A549 (cell line): ENCODE measurements around the gene RIF1. TPM values are rescaled to one million over a fixed set of nuclear protein-coding genes. Genes with fewer than 3 reads are reported as not detected.

Experiments
- ATAC-seq, 2 experiments: fragments of 200-7000 bp in 1 of 2; fragments of >200 bp in 1 of 2; cut with Nextera tagmentation in 1 of 2; cut with Tn5 transposase in 1 of 2; 3 replicates each; pipeline versions ENCODE4 v1.8.0 to v1.9.1; 2018 to 2020; ENCODE audit warnings: mild to moderate bottlenecking in 1 of 2, moderate library complexity in 1 of 2
- CTCF ChIA-PET: fragments of 300-600 bp; sonication (Branson Sonifier 250); formaldehyde crosslinking; extraction: SDS; loops from one replicate; lab custom pipeline; 2021; ENCODE audit warnings: antibody characterized with exemption, inconsistent platforms; lab: Yijun Ruan, JAX
- POLR2A ChIA-PET: fragments of 350-600 bp; formaldehyde crosslinking; extraction: SDS; loops from one replicate; lab custom pipeline; 2021; ENCODE audit warnings: antibody characterized with exemption, inconsistent platforms; lab: Yijun Ruan, JAX
- DNase-seq, 2 experiments: peaks; one replicate each; pipeline versions ENCODE4 v3.0.0 to v3.0.0-alpha.2; 2011 to 2016; ENCODE audit warnings: low read depth in 1 of 2, low spot score in 1 of 2
- FAIRE-seq: peaks from 2 replicates; lab custom pipeline; 2011; peaks lifted over from hg19 to GRCh38; lab: Jason Lieb, UNC
- H3K27ac ChIP-seq, 2 experiments: fragments of >200 bp; sonication (Bioruptor Twin); formaldehyde crosslinking; 3 replicates each; pipeline ENCODE4 v1.5.1; 2016 to 2017
- H3K4me1 ChIP-seq: fragments of >200 bp; sonication (Bioruptor Twin); formaldehyde crosslinking; 3 replicates; pipeline ENCODE4 v1.6.1; 2016
- H3K4me2 ChIP-seq: fragments of >200 bp; sonication (Bioruptor Twin); formaldehyde crosslinking; 3 replicates; pipeline ENCODE4 v1.6.1; 2016
- H3K4me3 ChIP-seq: fragments of >200 bp; sonication (Bioruptor Twin); formaldehyde crosslinking; 3 replicates; pipeline ENCODE4 v1.5.1; 2016
- H3K9me3 ChIP-seq: fragments of >200 bp; sonication (Bioruptor Twin); formaldehyde crosslinking; 3 replicates; pipeline ENCODE4 v1.6.1; 2016
- ATOH8 ChIP-seq: fragments of 250-450 bp; sonication (Bioruptor Pico); IDR thresholded peaks from 2 replicates; pipeline ENCODE4 v1.5.0; 2020; ENCODE audit warnings: low read depth, mild to moderate bottlenecking, moderate library complexity
- BHLHE40 ChIP-seq: IDR thresholded peaks from 2 replicates; pipeline ENCODE4 v1.6.1; 2012; ENCODE audit warnings: low read depth, low read length, inconsistent platforms
- CBX2 ChIP-seq: fragments of 200-600 bp; sonication (generic); IDR thresholded peaks from 2 replicates; pipeline ENCODE4 v1.6.1; 2016; ENCODE audit warnings: low read depth, mild to moderate bottlenecking, borderline replicate concordance
- CHD2 ChIP-seq: fragments of 150-350 bp; IDR thresholded peaks from 2 replicates; pipeline ENCODE4 v1.6.1; 2014; ENCODE audit warnings: low read length; ENCODE audit not compliant: partially characterized antibody
- CTCF ChIP-seq: fragments of >200 bp; sonication (Bioruptor Twin); formaldehyde crosslinking; IDR thresholded peaks from 3 replicates; pipeline ENCODE4 v1.5.1; 2016
- ELK1 ChIP-seq: fragments of 150-350 bp; IDR thresholded peaks from 2 replicates; pipeline ENCODE4 v1.6.1; 2014; ENCODE audit warnings: low read depth, mild to moderate bottlenecking, low read length
- EP300 ChIP-seq, 2 experiments: fragments of >200 bp; sonication (Bioruptor Twin); formaldehyde crosslinking; IDR thresholded peaks; 2 replicates in 1 of 2; 3 replicates in 1 of 2; pipeline ENCODE4 v1.6.1; 2016 to 2017
- FOSB ChIP-seq: fragments of 250-450 bp; sonication (Bioruptor Pico); IDR thresholded peaks from 2 replicates; pipeline ENCODE4 v1.5.0; 2020; ENCODE audit warnings: mild to moderate bottlenecking, moderate library complexity
- GATA3 ChIP-seq: IDR thresholded peaks from 2 replicates; pipeline ENCODE4 v1.6.1; 2012; ENCODE audit warnings: borderline replicate concordance
- HES2 ChIP-seq: fragments of >200 bp; sonication (Bioruptor Twin); formaldehyde crosslinking; IDR thresholded peaks from 2 replicates; pipeline ENCODE4 v1.6.1; 2016
- HOXA7 ChIP-seq: fragments of 250-450 bp; sonication (Bioruptor Pico); IDR thresholded peaks from 2 replicates; pipeline ENCODE4 v1.5.0; 2020; ENCODE audit warnings: mild to moderate bottlenecking, moderate library complexity
- HOXB5 ChIP-seq: fragments of 250-450 bp; sonication (Bioruptor Pico); IDR thresholded peaks from 2 replicates; pipeline ENCODE4 v1.5.0; 2020; ENCODE audit warnings: mild to moderate bottlenecking, moderate library complexity
- JUN ChIP-seq, 2 experiments: fragments of >200 bp; sonication (Bioruptor Twin); formaldehyde crosslinking; IDR thresholded peaks; 2 replicates in 1 of 2; 3 replicates in 1 of 2; pipeline ENCODE4 v1.6.1; 2016 to 2017
- JUNB ChIP-seq: fragments of >200 bp; sonication (Bioruptor Twin); formaldehyde crosslinking; IDR thresholded peaks from 2 replicates; pipeline ENCODE4 v1.6.1; 2016
- KDM1A ChIP-seq: fragments of 200-600 bp; sonication (generic); IDR thresholded peaks from 2 replicates; pipeline ENCODE4 v1.6.1; 2016; ENCODE audit warnings: low read depth, mild to moderate bottlenecking
- MAX ChIP-seq: IDR thresholded peaks from 2 replicates; pipeline ENCODE4 v1.6.1; 2012
- NPAS2 ChIP-seq: fragments of 250-450 bp; sonication (Bioruptor Pico); IDR thresholded peaks from 2 replicates; pipeline ENCODE4 v1.8.0; 2022; ENCODE audit warnings: mild to moderate bottlenecking, moderate library complexity, borderline replicate concordance
- PBX3 ChIP-seq: IDR thresholded peaks from 2 replicates; pipeline ENCODE4 v1.6.1; 2012
- POLR2AphosphoS2 ChIP-seq: conservative IDR thresholded peaks from 2 replicates; pipeline ENCODE4 v1.6.1; 2012; ENCODE audit warnings: low read length, improper control_type of control experiment, inconsistent platforms
- RARB ChIP-seq: fragments of 250-450 bp; sonication (Bioruptor Pico); IDR thresholded peaks from 2 replicates; pipeline ENCODE4 v1.8.0; 2021; ENCODE audit warnings: mild to moderate bottlenecking, moderate library complexity
- RCOR1 ChIP-seq: fragments of 150-350 bp; IDR thresholded peaks from 2 replicates; pipeline ENCODE4 v1.6.1; 2014; ENCODE audit warnings: antibody characterized with exemption, low read length, low read depth
- RNF2 ChIP-seq: fragments of 200-600 bp; sonication (generic); IDR thresholded peaks from 2 replicates; pipeline ENCODE4 v1.6.1; 2016; ENCODE audit warnings: low read depth, mild to moderate bottlenecking, antibody characterized with exemption, moderate library complexity, borderline replicate concordance
- SMC3 ChIP-seq: fragments of >200 bp; sonication (Bioruptor Twin); formaldehyde crosslinking; IDR thresholded peaks from 3 replicates; pipeline ENCODE4 v1.6.1; 2018; ENCODE audit warnings: inconsistent platforms
- ZFP36 ChIP-seq: fragments of 450-650 bp; IDR thresholded peaks from 2 replicates; pipeline ENCODE4 v1.6.1; 2014; ENCODE audit warnings: borderline replicate concordance; ENCODE audit not compliant: partially characterized antibody
- ZSCAN20 ChIP-seq: fragments of 250-450 bp; sonication (Bioruptor Pico); IDR thresholded peaks from 2 replicates; pipeline ENCODE4 v1.8.0; 2022; ENCODE audit warnings: mild to moderate bottlenecking, moderate library complexity
- WGBS: methylation state at CpG from one replicate; pipeline ENCODE4 v1.1.6; 2017; ENCODE audit errors: missing lambda C conversion rate; 5-methylcytosine and 5-hydroxymethylcytosine counted together
- polyA plus RNA-seq, 4 experiments: library from polyadenylated mRNA; depleted of rRNA in 3 of 4; stranded (reverse); fragments of >200 nt; fragmentation: RNase III in 1 of 4; extraction: RNeasy Plus Mini Kit Qiagen cat#74134 plus additional on column Dnase treatment in 1 of 4; gene quantifications; 2 replicates in 3 of 4; 3 replicates in 1 of 4; pipeline ENCODE4 v1.2.3, GENCODE V29; 2011 to 2017

Gene RIF1
- polyA plus RNA-seq, 2 of the 4 experiments (the other 2 are of a cell fraction), result 15.5 to 28.7 TPM

GRCh38 chr2:151498178-151498577 is 88.5 kb downstream of the RIF1 start (continued):
- TF ChIP-seq ATOH8 (CRISPR knock-in tag), result no peak
- no peak for TF ChIP-seq ZSCAN20 (CRISPR knock-in tag)
- no peak for TF ChIP-seq MAX
- TF ChIP-seq POLR2AphosphoS2, result no peak
- TF ChIP-seq CTCF, result no peak
- TF ChIP-seq FOSB (CRISPR knock-in tag), result no peak
- TF ChIP-seq KDM1A, result no peak
- TF ChIP-seq RNF2, result no peak

- no peak for ATAC-seq
- no peak for TF ChIP-seq ZSCAN20 (CRISPR knock-in tag)
- TF ChIP-seq ELK1, result no peak
- TF ChIP-seq POLR2AphosphoS2, result no peak
- TF ChIP-seq SMC3, result no peak
- no peak for TF ChIP-seq JUNB
- no peak for TF ChIP-seq MAX
- TF ChIP-seq, all 56 proteins: peak for 0
- WGBS, result 94% methylated on average over 4 of the region's 4 CpGs
- no peaks in the 10 kb centered on the region for H3K4me1 ChIP-seq
- no peak overlapping the region for H3K4me3 ChIP-seq
- no peak for DNase-seq
- ChIA-PET POLR2A (no interaction called here), CTCF (interaction anchor here (0.9 kb wide), 1 partner anchor 12 kb away, joined by 3 read pairs; no protein-coding TSS in a partner anchor)
- no peaks in the 10 kb centered on the region for H3K9me3 ChIP-seq
- FAIRE-seq, result no peak
- H3K4me2 ChIP-seq, result no peak overlapping the region
- no peak overlapping the region for H3K27ac ChIP-seq
These were observed 96.5 kb downstream of the RIF1 start for GRCh38 chr2:151506170-151506569.

GRCh38 chr2:151508519-151508918 is 98.8 kb downstream of the RIF1 start:
- ATAC-seq (peak in 1 of 2 experiments; percentile 56; a peak in 4 of 6 replicates), DNase-seq (no peak), FAIRE-seq (no peak)
- TF ChIP-seq KDM1A, result no peak
- TF ChIP-seq BHLHE40, result no peak
- TF ChIP-seq FOSB (CRISPR knock-in tag), result no peak
- TF ChIP-seq HOXA7, result no peak
- TF ChIP-seq GATA3, result no peak
- no peak for TF ChIP-seq HOXB5 (CRISPR knock-in tag)
- TF ChIP-seq JUNB, result no peak
- TF ChIP-seq HES2, result no peak
- no peak for TF ChIP-seq CBX2
- no peak for TF ChIP-seq JUN (IDR thresholded peaks at IDR 0.05)
- TF ChIP-seq ZFP36, result no peak
- no peak for TF ChIP-seq EP300 (IDR thresholded peaks at IDR 0.05)
- no peak for TF ChIP-seq RCOR1
- TF ChIP-seq RARB (CRISPR knock-in tag), result no peak
- TF ChIP-seq CHD2, result no peak
- TF ChIP-seq ZSCAN20 (CRISPR knock-in tag), result no peak
- no peak for TF ChIP-seq MAX
- TF ChIP-seq PBX3, result no peak
- no peak for TF ChIP-seq NPAS2 (CRISPR knock-in tag)
- Histone ChIP-seq H3K4me2 (no peak overlapping the region), H3K27ac (no peak overlapping the region), H3K4me1 (no peaks in the 10 kb centered on the region), H3K4me3 (no peak overlapping the region), H3K9me3 (no peaks in the 10 kb centered on the region)
- WGBS, result 85% methylated on average over 3 of the region's 3 CpGs
- ChIA-PET CTCF (interaction anchor here (1.4 kb wide), 1 partner anchor 9 kb away, joined by 3 read pairs; no protein-coding TSS in a partner anchor), POLR2A (no interaction called here)
